GM12865 (cell line): Measurements from ENCODE around the gene PLEKHA5.
"Not testable (repeated sequence)": the region's sequence is repeated elsewhere in the genome, so short reads cannot be mapped to it uniquely, and the experiment has no call there.

Experiments used
- DNase-seq: peaks from one replicate; pipeline ENCODE4 v3.0.0; 2010; ENCODE audit warnings: low read depth
- H3K4me3 ChIP-seq: 2 replicates; pipeline ENCODE4 v1.5.1; 2011; ENCODE audit warnings: mild to moderate bottlenecking, low read depth, low read length, control low read depth
- CTCF ChIP-seq: IDR thresholded peaks from 2 replicates; pipeline ENCODE4 v1.5.1; 2011; ENCODE audit warnings: low read length, control low read depth, low read depth, inconsistent platforms; ENCODE audit not compliant: insufficient read depth; ENCODE audit errors: missing control alignments

PLEKHA5 gene

GRCh38 chr12:19411234-19412204 lies 282.0 kb downstream of the PLEKHA5 start:
- no peak overlapping the region for H3K4me3 ChIP-seq
- no peak for DNase-seq

GRCh38 chr12:19412844-19413243 lies 283.3 kb downstream of the PLEKHA5 start:
- DNase-seq, result no peak
- no peak for TF ChIP-seq CTCF
- H3K4me3 ChIP-seq, result no peak overlapping the region

More at GRCh38 chr12:19411234-19412204, 282.0 kb downstream of the PLEKHA5 start:
- no peak for TF ChIP-seq CTCF

- not testable (repeated sequence) for DNase-seq, H3K4me3 ChIP-seq
These were observed 284.0 kb downstream of the PLEKHA5 start for GRCh38 chr12:19413582-19413981.

GRCh38 chr12:19415563-19415962 lies 286.0 kb downstream of the PLEKHA5 start:
- no peak for TF ChIP-seq CTCF
- no peak overlapping the region for H3K4me3 ChIP-seq
- no peak for DNase-seq

GRCh38 chr12:19419086-19419485 lies 289.6 kb downstream of the PLEKHA5 start:
- DNase-seq, result no peak
- no peak for TF ChIP-seq CTCF
- H3K4me3 ChIP-seq, result no peak overlapping the region

GRCh38 chr12:19421503-19422282 lies 292.2 kb downstream of the PLEKHA5 start:
- no peak for TF ChIP-seq CTCF
- DNase-seq, result peak; percentile 24
- H3K4me3 ChIP-seq, result no peak overlapping the region
